AG10803 (cell line): ENCODE data around the gene MYRIP.

Source experiments
- DNase-seq: peaks from one replicate; pipeline ENCODE4 v3.0.0; 2010; ENCODE audit warnings: low read depth
- H3K4me3 ChIP-seq: 2 replicates; pipeline ENCODE4 v1.5.1; 2011; ENCODE audit warnings: mild to moderate bottlenecking, low read length, control low read depth
- TF ChIP-seq, protein P1 (sequence below): conservative IDR thresholded peaks from 2 replicates; pipeline ENCODE4 v1.5.1; 2011; ENCODE audit warnings: mild to moderate bottlenecking, low read length, control low read depth, inconsistent platforms

MYRIP gene

DNA sequence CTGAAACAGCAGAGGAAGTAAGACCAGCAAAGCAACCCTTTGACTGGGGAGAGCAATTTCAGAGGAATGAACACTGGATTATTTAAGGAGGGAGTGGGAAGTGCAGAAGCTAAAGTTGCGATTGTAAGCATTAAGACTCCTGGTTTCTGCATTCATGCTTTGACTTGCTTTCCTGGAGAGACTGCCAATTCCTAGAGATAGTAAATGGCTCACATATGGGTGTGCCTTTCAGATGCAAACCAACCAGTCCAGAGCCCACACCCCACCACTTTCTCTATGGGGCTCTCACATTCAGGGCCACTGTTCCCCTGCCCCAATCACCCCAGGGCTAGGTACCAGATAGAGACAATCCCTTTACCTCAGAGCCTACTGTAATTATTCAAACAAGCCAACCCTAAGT lies 299.2 kb downstream of the MYRIP start:
- no peak for DNase-seq
- no peak overlapping the region for H3K4me3 ChIP-seq
- TF ChIP-seq, protein P1, sequence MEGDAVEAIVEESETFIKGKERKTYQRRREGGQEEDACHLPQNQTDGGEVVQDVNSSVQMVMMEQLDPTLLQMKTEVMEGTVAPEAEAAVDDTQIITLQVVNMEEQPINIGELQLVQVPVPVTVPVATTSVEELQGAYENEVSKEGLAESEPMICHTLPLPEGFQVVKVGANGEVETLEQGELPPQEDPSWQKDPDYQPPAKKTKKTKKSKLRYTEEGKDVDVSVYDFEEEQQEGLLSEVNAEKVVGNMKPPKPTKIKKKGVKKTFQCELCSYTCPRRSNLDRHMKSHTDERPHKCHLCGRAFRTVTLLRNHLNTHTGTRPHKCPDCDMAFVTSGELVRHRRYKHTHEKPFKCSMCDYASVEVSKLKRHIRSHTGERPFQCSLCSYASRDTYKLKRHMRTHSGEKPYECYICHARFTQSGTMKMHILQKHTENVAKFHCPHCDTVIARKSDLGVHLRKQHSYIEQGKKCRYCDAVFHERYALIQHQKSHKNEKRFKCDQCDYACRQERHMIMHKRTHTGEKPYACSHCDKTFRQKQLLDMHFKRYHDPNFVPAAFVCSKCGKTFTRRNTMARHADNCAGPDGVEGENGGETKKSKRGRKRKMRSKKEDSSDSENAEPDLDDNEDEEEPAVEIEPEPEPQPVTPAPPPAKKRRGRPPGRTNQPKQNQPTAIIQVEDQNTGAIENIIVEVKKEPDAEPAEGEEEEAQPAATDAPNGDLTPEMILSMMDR, result no peak

DNA sequence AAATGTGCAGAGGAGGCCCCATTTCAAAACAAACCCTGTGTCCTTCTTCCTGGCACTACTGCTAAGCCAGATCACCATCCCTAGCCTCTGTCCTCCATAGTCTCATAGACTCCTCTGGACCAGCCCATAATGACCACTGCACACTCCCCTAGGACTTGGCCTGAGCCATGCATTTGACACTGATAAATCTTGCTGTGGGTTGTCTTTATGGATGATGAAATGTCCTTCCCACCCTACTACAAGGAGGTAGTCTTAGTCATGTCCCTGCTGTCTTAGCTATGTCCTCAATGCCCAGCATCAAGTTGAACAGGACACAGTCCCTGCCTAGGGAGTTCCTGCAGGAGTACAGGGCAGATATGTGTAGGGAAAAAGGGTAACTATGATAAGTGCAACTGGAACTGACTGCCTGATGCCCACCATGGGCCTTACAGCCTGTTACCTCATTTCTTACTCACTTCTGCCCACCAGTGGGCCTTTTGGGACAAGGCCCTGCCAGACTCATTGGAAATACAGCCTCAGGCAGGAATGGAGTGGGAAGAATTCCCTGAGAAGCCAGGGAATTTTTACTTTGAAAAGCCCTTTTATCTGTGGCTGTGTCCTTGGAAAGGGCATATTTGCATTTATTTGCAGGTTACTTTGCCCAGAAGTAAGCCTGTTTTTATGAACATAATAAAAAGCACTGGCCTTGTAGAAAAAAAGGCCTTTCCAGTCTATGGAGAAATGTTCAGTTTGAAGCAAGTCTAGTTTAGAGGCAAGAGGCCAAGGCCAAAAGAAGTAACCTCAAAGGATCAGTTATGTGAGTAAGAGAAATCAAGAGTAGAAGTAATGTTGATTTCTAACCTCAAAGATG lies 300.5 kb downstream of the MYRIP start:
- TF ChIP-seq, protein P1, result peak; percentile 55
- no peak for DNase-seq
- no peak overlapping the region for H3K4me3 ChIP-seq

DNA sequence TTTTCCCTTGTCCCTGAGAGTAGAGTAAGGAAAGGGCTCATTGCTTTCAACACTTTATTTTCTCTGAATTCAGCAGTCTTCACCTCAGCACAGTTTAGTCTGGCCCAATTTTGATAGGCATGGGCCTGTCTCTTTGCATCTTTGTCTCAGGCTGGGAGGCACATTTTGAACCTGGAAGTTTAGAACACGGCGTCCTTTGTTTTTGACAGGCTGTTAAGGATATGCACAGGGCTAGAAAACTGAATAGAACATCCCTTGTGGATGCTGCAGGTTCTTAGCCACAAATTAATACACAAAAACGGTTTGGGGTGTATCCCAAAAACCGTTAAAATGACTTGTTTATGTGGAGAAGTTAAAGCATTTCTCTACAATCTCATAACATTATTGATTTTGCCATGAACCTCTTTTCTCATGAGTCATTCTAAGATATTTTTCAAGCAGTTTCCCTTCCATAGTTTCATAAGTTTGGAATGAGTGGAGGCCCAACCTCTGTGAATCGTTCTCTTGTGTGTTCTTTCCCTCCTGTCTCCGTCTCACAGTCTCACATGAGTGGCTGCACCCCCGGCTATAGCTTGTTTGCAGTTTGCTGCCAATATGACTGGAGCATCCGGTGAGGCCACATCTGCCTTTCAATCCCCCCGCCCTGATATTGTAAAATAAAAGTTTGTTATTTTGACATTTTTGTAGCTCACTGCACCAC lies 307.2 kb downstream of the MYRIP start:
- no peak overlapping the region for H3K4me3 ChIP-seq
- TF ChIP-seq, protein P1, result no peak
- DNase-seq, result peak; percentile 81

DNA sequence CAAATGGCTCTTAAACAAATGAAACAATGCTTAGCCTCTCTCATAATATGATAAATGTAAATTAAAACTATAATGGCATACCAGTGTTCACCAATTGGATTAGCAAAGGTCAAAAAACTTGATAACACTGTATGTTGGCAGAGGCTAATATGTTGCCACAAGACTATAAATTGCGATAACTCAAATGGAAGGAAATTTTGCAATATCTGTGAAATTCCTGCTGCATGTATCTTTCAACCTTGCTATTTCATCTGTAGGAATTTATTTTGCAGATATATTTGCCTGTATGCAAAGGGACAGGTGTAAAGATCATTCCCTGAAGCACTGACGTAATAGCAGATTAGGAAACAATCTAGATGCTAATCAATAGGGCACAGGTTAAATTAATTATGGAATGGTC lies 308.7 kb downstream of the MYRIP start:
- peak; percentile 24 for DNase-seq
- no peak overlapping the region for H3K4me3 ChIP-seq
- TF ChIP-seq, protein P1, result no peak

DNA sequence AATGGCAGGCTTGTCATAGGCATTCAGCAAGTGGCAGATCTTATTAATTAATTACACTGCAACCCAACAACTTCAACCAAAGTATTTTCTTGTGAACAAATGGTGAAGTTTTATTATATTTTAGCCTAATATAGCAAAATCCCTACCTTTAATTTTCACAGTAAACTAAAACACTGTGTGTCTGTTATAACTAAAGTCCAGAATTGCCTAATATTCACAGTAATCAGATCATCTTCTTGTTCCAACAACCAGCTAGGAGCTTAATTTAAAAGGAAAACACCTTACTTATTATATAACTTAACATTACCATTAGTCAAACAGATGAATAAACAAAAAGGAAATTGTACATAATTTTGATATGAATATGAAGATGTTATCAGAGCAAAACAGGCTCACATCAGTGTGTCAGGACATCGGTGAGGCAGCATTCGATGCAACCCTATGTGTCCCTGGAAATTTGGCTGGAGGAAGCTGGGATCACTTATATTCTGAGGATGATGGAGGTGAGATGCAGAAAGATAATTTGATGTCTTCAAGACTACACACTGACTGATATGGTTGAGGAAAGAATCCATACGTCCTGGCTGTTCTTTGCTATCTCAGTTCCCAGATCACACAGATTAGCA lies 310.8 kb downstream of the MYRIP start:
- TF ChIP-seq, protein P1, result no peak
- no peak overlapping the region for H3K4me3 ChIP-seq
- DNase-seq, result no peak

DNA sequence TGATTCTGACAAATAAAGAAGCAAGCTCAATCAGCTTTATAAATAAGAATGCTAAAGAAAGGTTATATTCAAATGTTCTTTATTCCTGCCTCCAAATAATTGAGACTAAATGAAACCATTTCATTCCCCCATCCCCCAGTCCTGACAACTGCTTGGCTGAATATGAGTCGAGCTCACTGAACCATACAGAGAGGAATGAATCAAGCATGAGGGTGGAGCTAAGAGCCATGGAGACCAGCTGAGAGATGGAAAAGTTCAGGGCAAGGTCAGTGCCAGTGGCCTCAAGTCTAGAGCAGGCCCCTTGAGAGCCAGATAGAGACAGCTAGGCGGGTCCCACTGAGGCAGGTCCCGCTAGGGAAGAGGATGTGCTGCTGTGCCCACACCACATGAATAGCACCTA lies 311.4 kb downstream of the MYRIP start:
- H3K4me3 ChIP-seq, result no peak overlapping the region
- TF ChIP-seq, protein P1, result no peak
- DNase-seq, result peak; percentile 65

DNA sequence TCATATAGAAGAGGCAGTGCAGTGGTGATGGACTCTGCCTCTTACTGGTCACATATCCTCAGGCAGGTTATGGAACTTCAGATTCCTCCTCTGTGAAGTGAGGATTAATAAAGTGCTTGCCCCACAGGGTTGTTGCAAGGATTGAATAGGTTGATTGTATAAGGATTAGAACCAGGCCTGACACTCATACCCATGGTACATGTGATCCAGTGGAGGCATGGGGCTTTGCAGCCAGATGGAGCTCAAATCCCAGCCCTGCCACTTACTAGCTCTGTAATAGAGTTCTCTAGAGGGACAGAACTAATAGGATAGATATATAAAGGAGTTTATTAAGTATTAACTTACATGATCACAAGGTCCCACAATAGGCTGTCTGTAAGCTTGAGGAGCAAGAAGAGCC lies 315.5 kb downstream of the MYRIP start:
- H3K4me3 ChIP-seq, result no peak overlapping the region
- no peak for DNase-seq
- TF ChIP-seq, protein P1, result no peak
